ENCODE measurements around the gene MED12.
"Not testable (repeated sequence)": the region's sequence is repeated elsewhere in the genome, so short reads cannot be mapped to it uniquely, and the experiment has no call there.

The MED12 gene

GRCh38 chrX:71166461-71166860 is 48.1 kb downstream of the MED12 start:
- no peak for DNase-seq

- DNase-seq: no peak
These were observed 48.8 kb downstream of the MED12 start for GRCh38 chrX:71167031-71167781.

- DNase-seq: no peak
These were observed 49.7 kb downstream of the MED12 start for GRCh38 chrX:71168134-71168533.

GRCh38 chrX:71169586-71169985 is 51.2 kb downstream of the MED12 start:
- DNase-seq: no peak

GRCh38 chrX:71170660-71171059 is 52.3 kb downstream of the MED12 start:
- no peak for DNase-seq

- no peak for DNase-seq
These were observed 52.9 kb downstream of the MED12 start for GRCh38 chrX:71171110-71171801.

- DNase-seq: no peak
These were observed 55.0 kb downstream of the MED12 start for GRCh38 chrX:71173440-71173839.

GRCh38 chrX:71174795-71175194 is 56.4 kb downstream of the MED12 start:
- DNase-seq: no peak

GRCh38 chrX:71175531-71175930 is 57.1 kb downstream of the MED12 start:
- no peak for DNase-seq

- DNase-seq: no peak
These were observed 58.9 kb downstream of the MED12 start for GRCh38 chrX:71177327-71177726.

GRCh38 chrX:71178908-71179307 is 60.5 kb downstream of the MED12 start:
- peak; percentile 7 for DNase-seq

GRCh38 chrX:71180579-71181265 is 62.3 kb downstream of the MED12 start:
- not testable (repeated sequence) for DNase-seq

GRCh38 chrX:71181558-71181909 is 63.1 kb downstream of the MED12 start:
- peak; percentile 45 for DNase-seq

- peak; percentile 80 for DNase-seq
These were observed 63.8 kb downstream of the MED12 start for GRCh38 chrX:71181910-71182799.

- DNase-seq: no peak
These were observed 64.5 kb downstream of the MED12 start for GRCh38 chrX:71182871-71183270.

- DNase-seq: no peak
These were observed 64.9 kb downstream of the MED12 start for GRCh38 chrX:71183341-71183740.

- no peak for DNase-seq
These were observed 65.7 kb downstream of the MED12 start for GRCh38 chrX:71184092-71184491.

GRCh38 chrX:71184803-71185495 is 66.6 kb downstream of the MED12 start:
- DNase-seq: no peak

- DNase-seq: no peak
These were observed 72.9 kb downstream of the MED12 start for GRCh38 chrX:71191248-71191647.

Measured in stimulated activated naive CD4-positive, alpha-beta T cell treated with Interleukin-2 at 50 U/mL for 16 hours (primary cell).